Neuronal stem cell (in vitro differentiated cells): ENCODE measurements around the gene ZCCHC24.

Experiments
- DNase-seq: peaks from one replicate; pipeline ENCODE4 v3.0.0-alpha.2; 2013; ENCODE audit warnings: low spot score
- H2AFZ ChIP-seq: one replicate; pipeline ENCODE4 v1.6.1; 2013; ENCODE audit warnings: mild to moderate bottlenecking, low read length, inconsistent platforms
- H2AK5ac ChIP-seq: 2 replicates; pipeline ENCODE4 v1.6.1; 2013; ENCODE audit warnings: low read depth, mild to moderate bottlenecking, inconsistent platforms, low read length, moderate library complexity, mixed read lengths
- H2BK120ac ChIP-seq: 2 replicates; pipeline ENCODE4 v1.6.1; 2013; ENCODE audit warnings: low read depth, mild to moderate bottlenecking, inconsistent platforms, low read length, moderate library complexity, mixed read lengths
- H2BK12ac ChIP-seq: one replicate; pipeline ENCODE4 v1.6.1; 2013; ENCODE audit warnings: low read length, inconsistent platforms
- H2BK15ac ChIP-seq: 2 replicates; pipeline ENCODE4 v1.6.1; 2013; ENCODE audit warnings: mild to moderate bottlenecking, low read length, inconsistent platforms, mixed read lengths
- H2BK5ac ChIP-seq: one replicate; pipeline ENCODE4 v1.6.1; 2013; ENCODE audit warnings: inconsistent platforms, mild to moderate bottlenecking, low read length, moderate library complexity
- H3K14ac ChIP-seq: one replicate; pipeline ENCODE4 v1.6.1; 2013; ENCODE audit warnings: low read length, inconsistent platforms
- H3K18ac ChIP-seq: 2 replicates; pipeline ENCODE4 v1.6.1; 2013; ENCODE audit warnings: low read length, inconsistent platforms
- H3K23ac ChIP-seq: 2 replicates; pipeline ENCODE4 v1.6.1; 2013; ENCODE audit warnings: low read depth, mild to moderate bottlenecking, mixed read lengths, low read length, inconsistent platforms; ENCODE audit not compliant: poor library complexity
- H3K27ac ChIP-seq: replicated peaks from 3 replicates; pipeline ENCODE4 v1.5.1; 2013; ENCODE audit warnings: low read length, inconsistent platforms
- H3K27me3 ChIP-seq, 3 experiments: 2 replicates each; pipeline ENCODE4 v1.6.1; 2013; ENCODE audit warnings: low read length in 3 of 3, mild to moderate bottlenecking in 2 of 3, inconsistent platforms in 1 of 3, low read depth in 1 of 3, mixed read lengths in 1 of 3, moderate library complexity in 1 of 3; ENCODE audit not compliant: control insufficient read depth in 3 of 3, insufficient read depth in 3 of 3
- H3K36me3 ChIP-seq, 2 donors: replicated peaks in 1 of 2; 2 replicates each; pipeline ENCODE4 v1.6.1; 2013; ENCODE audit warnings: low read length in 2 of 2; ENCODE audit not compliant: control insufficient read depth in 2 of 2, insufficient read depth in 2 of 2
- H3K4ac ChIP-seq: 2 replicates; pipeline ENCODE4 v1.6.1; 2013; ENCODE audit warnings: inconsistent platforms, mild to moderate bottlenecking, low read length, moderate library complexity
- H3K4me1 ChIP-seq, 2 donors: 1 replicate in 1 of 2; 2 replicates in 1 of 2; pipeline ENCODE4 v1.6.1; 2013; ENCODE audit warnings: low read length in 2 of 2, low read depth in 1 of 2; ENCODE audit not compliant: control insufficient read depth in 2 of 2, insufficient read depth in 1 of 2
- H3K4me2 ChIP-seq: one replicate; pipeline ENCODE4 v1.6.1; 2013; ENCODE audit warnings: mild to moderate bottlenecking, low read length, inconsistent platforms; ENCODE audit not compliant: insufficient read depth, poor library complexity, severe bottlenecking
- H3K4me3 ChIP-seq, 2 donors: 2 replicates each; pipeline ENCODE4 v1.5.1; 2013; ENCODE audit warnings: low read length in 2 of 2, mild to moderate bottlenecking in 2 of 2, inconsistent platforms in 1 of 2, moderate library complexity in 1 of 2
- H3K79me1 ChIP-seq: one replicate; pipeline ENCODE4 v1.6.1; 2013; ENCODE audit warnings: low read depth, mild to moderate bottlenecking, inconsistent platforms, low read length, moderate library complexity
- H3K9ac ChIP-seq: one replicate; pipeline ENCODE4 v1.6.1; 2013; ENCODE audit warnings: mild to moderate bottlenecking, low read depth, low read length, inconsistent platforms; ENCODE audit not compliant: poor library complexity
- H3K9me3 ChIP-seq, 2 donors: replicated peaks in 1 of 2; 2 replicates each; pipeline versions ENCODE3 to v1.6.1; 2013; ENCODE audit warnings: low read length in 2 of 2, mild to moderate bottlenecking in 2 of 2, inconsistent platforms in 1 of 2, low read depth in 1 of 2, mixed read lengths in 1 of 2, moderate library complexity in 1 of 2; ENCODE audit not compliant: control insufficient read depth in 2 of 2, insufficient read depth in 1 of 2
- H4K8ac ChIP-seq: one replicate; pipeline ENCODE4 v1.6.1; 2013; ENCODE audit warnings: low read depth, mild to moderate bottlenecking, inconsistent platforms, low read length, moderate library complexity
- H4K91ac ChIP-seq: one replicate; pipeline ENCODE4 v1.6.1; 2013; ENCODE audit warnings: low read length, low read depth, mild to moderate bottlenecking, inconsistent platforms; ENCODE audit not compliant: poor library complexity
- WGBS, 2 donors: extraction: QIAGEN DNeasy Blood & Tissue Kit; methylation state at CpG; one replicate each; pipeline ENCODE4 v1.1.7; 2013; ENCODE audit warnings: missing lambda C conversion rate in 2 of 2, mixed read lengths in 1 of 2; ENCODE audit not compliant: insufficient read length in 2 of 2, insufficient replicate concordance in 1 of 2; ENCODE audit errors: extremely low coverage in 2 of 2; 5-methylcytosine and 5-hydroxymethylcytosine counted together

The ZCCHC24 gene

DNA sequence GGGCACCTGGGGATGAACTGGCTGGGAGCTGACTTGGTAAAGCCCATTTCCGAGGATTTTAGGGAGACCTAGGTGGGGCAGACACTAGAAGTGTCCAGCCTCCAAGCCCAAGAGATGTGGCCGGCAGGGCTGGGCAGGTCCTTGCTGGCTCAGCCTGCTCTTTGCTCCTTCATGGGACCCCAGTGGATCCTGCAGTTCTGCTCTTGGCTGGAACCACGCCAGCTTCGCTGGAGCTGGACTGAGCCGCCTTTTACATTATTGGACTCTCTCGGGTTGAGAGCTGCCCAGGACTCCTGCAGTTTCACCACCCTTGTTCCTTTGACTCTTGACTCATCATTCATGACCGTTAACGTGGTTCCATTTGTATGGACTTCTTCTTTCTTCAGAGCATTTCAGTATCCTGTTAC, 92.4 kb downstream of the ZCCHC24 start:
- Histone ChIP-seq H2AFZ (no peak overlapping the region), H3K9ac (no peak overlapping the region), H3K9me3 (no peaks in the 10 kb centered on the region), H3K4me2 (no peak overlapping the region), H3K4me3 (no peak overlapping the region), H4K91ac (no peak overlapping the region), H2BK12ac (no peak overlapping the region), H3K79me1 (peaks cover 8% of the 10 kb centered on the region), H2BK15ac (no peak overlapping the region), H3K14ac (no peak overlapping the region), H4K8ac (no peak overlapping the region), H3K23ac (no peak overlapping the region), H3K36me3 (peaks cover 45 to 78% of the 10 kb centered on the region in 2 donors), H2AK5ac (no peak overlapping the region), H3K4ac (no peak overlapping the region), H3K27me3 (no peaks in the 10 kb centered on the region), H3K4me1 (peaks cover 6 to 8% of the 10 kb centered on the region in 2 donors), H2BK5ac (no peak overlapping the region), H2BK120ac (no peak overlapping the region), H3K18ac (no peak overlapping the region), H3K27ac (no peak overlapping the region)
- no CpG with 5 or more reads among the region's 8 CpGs for WGBS, 2 donors
- no peak for DNase-seq

DNA sequence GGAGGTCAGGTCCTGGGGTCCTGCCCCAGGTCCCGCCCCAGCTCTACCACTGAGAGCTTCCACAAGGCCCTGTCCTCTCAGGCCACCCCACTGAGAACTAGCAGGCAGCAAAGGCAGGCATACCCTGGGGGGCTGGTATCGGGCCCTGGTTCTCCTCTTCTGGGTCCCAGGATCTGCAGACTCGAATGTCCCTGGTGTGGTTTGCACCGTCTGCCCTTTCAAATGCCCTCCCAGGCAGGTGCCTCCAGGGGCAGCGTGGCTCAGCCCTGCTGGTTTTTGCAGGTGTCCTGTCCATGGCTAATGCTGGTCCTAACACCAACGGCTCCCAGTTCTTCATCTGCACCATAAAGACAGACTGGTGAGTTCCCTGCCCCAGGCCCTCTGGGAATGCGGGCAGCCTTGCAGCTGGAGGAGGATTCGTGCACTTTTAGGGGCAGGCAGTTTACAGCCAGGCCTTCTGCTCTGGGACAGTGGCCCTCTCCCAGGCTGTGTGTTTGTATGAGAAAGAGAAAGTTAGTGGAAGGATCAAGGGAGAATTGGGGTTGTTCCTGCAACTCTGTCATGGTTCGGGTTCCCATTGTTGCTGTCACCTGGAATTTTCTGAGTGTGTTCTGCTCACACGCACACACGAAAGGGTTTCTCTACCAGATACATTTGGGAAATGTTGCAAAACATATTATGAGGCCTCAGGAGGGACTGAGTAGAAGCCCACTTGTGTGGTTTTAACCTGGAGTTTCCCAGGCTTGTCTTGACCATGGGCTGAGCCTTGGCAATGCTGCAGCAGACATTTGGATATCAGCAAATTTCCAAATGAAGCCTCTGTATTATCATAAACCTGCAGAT, 93.2 kb downstream of the ZCCHC24 start:
- no peak overlapping the region for H3K18ac ChIP-seq
- H3K4me3 ChIP-seq = no peak overlapping the region
- no peak overlapping the region for H2BK15ac ChIP-seq
- peaks cover 8 to 9% of the 10 kb centered on the region in 2 donors for H3K4me1 ChIP-seq
- H2AK5ac ChIP-seq = no peak overlapping the region
- no peaks in the 10 kb centered on the region for H3K27me3 ChIP-seq
- H4K8ac ChIP-seq = no peak overlapping the region
- H2AFZ ChIP-seq = no peak overlapping the region
- H3K14ac ChIP-seq = no peak overlapping the region
- H3K23ac ChIP-seq = no peak overlapping the region
- H2BK5ac ChIP-seq = no peak overlapping the region
- H3K4ac ChIP-seq = no peak overlapping the region
- no peak overlapping the region for H3K27ac ChIP-seq
- no peaks in the 10 kb centered on the region for H3K9me3 ChIP-seq
- H3K9ac ChIP-seq = peak overlapping the region; percentile 9
- no peak overlapping the region for H3K4me2 ChIP-seq
- H2BK12ac ChIP-seq = no peak overlapping the region
- peaks cover 11% of the 10 kb centered on the region for H3K79me1 ChIP-seq
- no peak for DNase-seq
- no peak overlapping the region for H4K91ac ChIP-seq
- no CpG with 5 or more reads among the region's 11 CpGs for WGBS, 2 donors
- H3K36me3 ChIP-seq = peaks cover 45 to 78% of the 10 kb centered on the region in 2 donors
- H2BK120ac ChIP-seq = no peak overlapping the region

DNA sequence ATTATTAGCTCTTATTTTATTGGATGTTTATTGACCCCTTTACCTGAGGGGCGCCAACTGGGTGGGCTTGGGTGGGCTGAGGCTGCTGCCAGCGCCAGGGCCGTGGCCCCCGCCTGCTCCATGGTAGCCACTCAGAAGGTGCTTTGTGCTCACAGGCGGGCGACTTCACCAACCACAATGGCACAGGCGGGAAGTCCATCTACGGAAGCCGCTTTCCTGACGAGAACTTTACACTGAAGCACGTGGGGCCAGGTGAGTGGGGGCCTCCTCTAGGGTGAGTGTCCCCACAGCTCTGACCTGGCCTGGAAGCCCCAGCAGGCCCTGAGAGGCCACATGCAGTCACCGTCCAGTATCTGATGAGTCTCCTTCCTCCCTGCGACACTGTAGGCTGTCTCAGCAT, 94.1 kb downstream of the ZCCHC24 start:
- no peak overlapping the region for H3K4me2 ChIP-seq
- no peak overlapping the region for H4K8ac ChIP-seq
- no peak overlapping the region for H3K23ac ChIP-seq
- H2AK5ac ChIP-seq = no peak overlapping the region
- no peak overlapping the region for H3K4me3 ChIP-seq
- WGBS, 2 donors = no CpG with 5 or more reads among the region's 13 CpGs
- no peak overlapping the region for H3K27ac ChIP-seq
- no peak overlapping the region for H3K9ac ChIP-seq
- H3K18ac ChIP-seq = no peak overlapping the region
- DNase-seq = no peak
- no peak overlapping the region for H3K14ac ChIP-seq
- H3K9me3 ChIP-seq = no peaks in the 10 kb centered on the region
- H2AFZ ChIP-seq = no peak overlapping the region
- H2BK5ac ChIP-seq = no peak overlapping the region
- no peak overlapping the region for H2BK120ac ChIP-seq
- no peak overlapping the region for H3K4ac ChIP-seq
- no peaks in the 10 kb centered on the region for H3K27me3 ChIP-seq
- H2BK12ac ChIP-seq = no peak overlapping the region
- H3K36me3 ChIP-seq = peaks cover 45 to 78% of the 10 kb centered on the region in 2 donors
- H3K79me1 ChIP-seq = peaks cover 11% of the 10 kb centered on the region
- peaks cover 13 to 14% of the 10 kb centered on the region in 2 donors for H3K4me1 ChIP-seq
- no peak overlapping the region for H2BK15ac ChIP-seq
- H4K91ac ChIP-seq = no peak overlapping the region

DNA sequence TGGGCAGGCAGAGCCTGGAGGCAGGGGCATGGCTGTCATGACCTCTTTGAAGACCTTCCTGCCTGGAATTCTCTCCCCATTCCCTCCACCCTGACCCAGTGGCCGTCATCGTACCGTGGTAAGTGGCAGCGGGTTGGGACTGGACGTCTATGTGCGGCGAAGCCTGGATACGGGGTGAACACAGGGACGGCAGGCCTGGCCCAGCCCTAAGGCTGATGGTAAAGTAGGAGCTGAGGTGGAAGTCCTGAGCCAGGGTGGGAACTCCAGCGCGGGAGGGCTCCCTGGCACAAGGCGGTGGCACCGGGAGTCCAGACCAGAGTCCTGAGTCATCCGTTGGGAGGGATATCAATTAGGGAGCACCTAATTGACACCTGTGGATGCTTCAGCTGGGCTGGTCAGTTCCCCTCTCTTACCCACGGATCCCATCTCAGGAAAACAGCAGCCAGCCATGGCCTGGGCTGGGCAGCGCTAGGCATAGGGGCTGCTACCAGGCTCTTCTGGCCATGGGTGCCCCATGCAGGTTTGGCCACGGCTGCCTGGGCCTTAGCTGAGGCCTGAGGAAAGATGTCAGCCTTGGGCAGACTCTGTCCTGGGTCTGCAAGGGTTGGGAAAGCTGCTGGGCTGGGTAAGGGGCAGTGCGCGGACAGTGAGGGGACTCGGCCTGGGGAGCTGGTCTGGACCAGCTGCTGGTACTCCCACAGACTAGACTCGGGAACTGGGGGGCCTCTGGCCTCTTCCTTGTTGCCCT, 94.8 kb downstream of the ZCCHC24 start:
- Histone ChIP-seq H3K4me3 (no peak overlapping the region), H3K4me2 (no peak overlapping the region), H2BK120ac (no peak overlapping the region), H3K27me3 (peaks cover 0 to 6% (median 0%) of the 10 kb centered on the region in 3 experiments), H2BK5ac (no peak overlapping the region), H3K27ac (no peak overlapping the region), H3K79me1 (peaks cover 11% of the 10 kb centered on the region), H3K18ac (no peak overlapping the region), H4K91ac (no peak overlapping the region), H2BK12ac (no peak overlapping the region), H2AFZ (no peak overlapping the region), H3K23ac (no peak overlapping the region), H3K9me3 (no peaks in the 10 kb centered on the region), H4K8ac (no peak overlapping the region), H3K14ac (no peak overlapping the region), H2BK15ac (no peak overlapping the region), H2AK5ac (no peak overlapping the region), H3K9ac (no peak overlapping the region), H3K36me3 (peaks cover 45 to 72% of the 10 kb centered on the region in 2 donors), H3K4me1 (peaks cover 13 to 14% of the 10 kb centered on the region in 2 donors), H3K4ac (no peak overlapping the region)
- no peak for DNase-seq
- WGBS, 2 donors = no CpG with 5 or more reads among the region's 21 CpGs
